C4-2B (cell line): ENCODE measurements around the gene LRRC3.

Source experiments
- ZFX ChIP-seq: fragments of 450-650 bp; IDR thresholded peaks from 2 replicates; pipeline ENCODE4 v1.6.1; 2017
- TF ChIP-seq, protein P1 (sequence below): fragments of 450-650 bp; conservative IDR thresholded peaks from 2 replicates; pipeline ENCODE4 v1.5.1; 2017; ENCODE audit warnings: mild to moderate bottlenecking

GRCh38 chr21:44462086-44462833, 7.0 kb downstream of the LRRC3 start:
- TF ChIP-seq, protein P1, sequence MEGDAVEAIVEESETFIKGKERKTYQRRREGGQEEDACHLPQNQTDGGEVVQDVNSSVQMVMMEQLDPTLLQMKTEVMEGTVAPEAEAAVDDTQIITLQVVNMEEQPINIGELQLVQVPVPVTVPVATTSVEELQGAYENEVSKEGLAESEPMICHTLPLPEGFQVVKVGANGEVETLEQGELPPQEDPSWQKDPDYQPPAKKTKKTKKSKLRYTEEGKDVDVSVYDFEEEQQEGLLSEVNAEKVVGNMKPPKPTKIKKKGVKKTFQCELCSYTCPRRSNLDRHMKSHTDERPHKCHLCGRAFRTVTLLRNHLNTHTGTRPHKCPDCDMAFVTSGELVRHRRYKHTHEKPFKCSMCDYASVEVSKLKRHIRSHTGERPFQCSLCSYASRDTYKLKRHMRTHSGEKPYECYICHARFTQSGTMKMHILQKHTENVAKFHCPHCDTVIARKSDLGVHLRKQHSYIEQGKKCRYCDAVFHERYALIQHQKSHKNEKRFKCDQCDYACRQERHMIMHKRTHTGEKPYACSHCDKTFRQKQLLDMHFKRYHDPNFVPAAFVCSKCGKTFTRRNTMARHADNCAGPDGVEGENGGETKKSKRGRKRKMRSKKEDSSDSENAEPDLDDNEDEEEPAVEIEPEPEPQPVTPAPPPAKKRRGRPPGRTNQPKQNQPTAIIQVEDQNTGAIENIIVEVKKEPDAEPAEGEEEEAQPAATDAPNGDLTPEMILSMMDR, result no peak
- no peak for TF ChIP-seq ZFX
